Vagina (tissue), 2 donors: ENCODE results near the gene DHTKD1. TPM values are rescaled to one million over a fixed set of nuclear protein-coding genes. Genes with fewer than 3 reads are reported as not detected.

Source experiments
- DNase-seq, 2 donors: peaks; one replicate each; pipeline ENCODE4 v3.0.0-alpha.2; 2017; ENCODE audit errors: extremely low spot score in 2 of 2
- H3K27ac ChIP-seq: fragments of 200-600 bp; sonication (generic); one replicate; pipeline ENCODE4 v1.5.1; 2019
- H3K27me3 ChIP-seq: fragments of 200-600 bp; sonication (generic); one replicate; pipeline ENCODE4 v1.5.1; 2019
- H3K36me3 ChIP-seq, 2 donors: fragments of 200-600 bp; sonication (generic); one replicate each; pipeline ENCODE4 v1.5.1; 2017 to 2019
- H3K4me1 ChIP-seq: fragments of 200-600 bp; sonication (generic); one replicate; pipeline ENCODE4 v1.5.1; 2019
- H3K4me3 ChIP-seq, 2 donors: fragments of 200-600 bp; sonication (generic); 1 replicate in 1 of 2; 2 replicates in 1 of 2; pipeline ENCODE4 v1.5.1; 2016 to 2019
- H3K9me3 ChIP-seq: fragments of 200-600 bp; sonication (generic); one replicate; pipeline ENCODE4 v1.5.1; 2019
- POLR2A ChIP-seq, 2 donors: fragments of 450-650 bp; IDR thresholded peaks; one replicate each; pipeline ENCODE4 v1.6.1; 2017; ENCODE audit warnings: antibody characterized with exemption in 2 of 2, mild to moderate bottlenecking in 2 of 2, moderate library complexity in 2 of 2
- POLR2AphosphoS5 ChIP-seq, 2 donors: sonication (generic); formaldehyde crosslinking; IDR thresholded peaks; one replicate each; pipeline ENCODE4 v1.9.0; 2017; ENCODE audit warnings: antibody characterized with exemption in 2 of 2, mild to moderate bottlenecking in 2 of 2, low read depth in 1 of 2; ENCODE audit not compliant: insufficient read depth in 1 of 2
- intact Hi-C: fragments of 100-400 bp; cut with DNase I; formaldehyde crosslinking; loops from one replicate; pipeline ENCODE4 v1.15.1; 2023
- total RNA-seq: library from RNA; depleted of rRNA; stranded (reverse); fragments of >200 nt; gene quantifications from one replicate; pipeline ENCODE4 v1.2.3, GENCODE V29; 2016
- TF ChIP-seq, protein P1 (sequence below), 3 experiments: fragments of 450-650 bp in 2 of 3; fragments of 200-600 bp in 1 of 3; sonication (generic) in 1 of 3; IDR thresholded peaks; one replicate each; pipeline ENCODE4 v1.5.1; 2017 to 2019; ENCODE audit warnings: antibody characterized with exemption in 3 of 3, mild to moderate bottlenecking in 2 of 3, moderate library complexity in 2 of 3

The DHTKD1 gene
- total RNA-seq, 1 donor from 2014 or later = 13.3 TPM

DNA sequence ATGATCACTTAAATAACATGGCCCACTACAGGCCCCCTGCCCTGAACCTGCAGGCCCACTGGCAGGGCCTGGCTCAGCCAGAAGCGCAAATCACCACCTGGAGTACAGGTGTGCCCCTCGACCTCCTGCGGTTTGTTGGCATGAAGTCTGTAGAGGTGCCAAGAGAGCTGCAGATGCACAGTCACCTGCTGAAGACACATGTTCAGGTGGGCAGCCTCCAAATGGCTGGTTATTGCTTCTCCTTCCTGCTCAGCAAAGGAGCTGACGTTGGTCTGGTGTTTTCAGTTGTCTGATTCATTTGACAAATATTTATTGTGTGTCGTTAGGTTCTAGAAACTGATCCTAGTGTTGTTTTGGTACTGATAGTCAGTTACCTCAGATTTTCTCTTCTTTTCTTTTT, 29.0 kb downstream of the DHTKD1 start:
- no peak for DNase-seq

DNA sequence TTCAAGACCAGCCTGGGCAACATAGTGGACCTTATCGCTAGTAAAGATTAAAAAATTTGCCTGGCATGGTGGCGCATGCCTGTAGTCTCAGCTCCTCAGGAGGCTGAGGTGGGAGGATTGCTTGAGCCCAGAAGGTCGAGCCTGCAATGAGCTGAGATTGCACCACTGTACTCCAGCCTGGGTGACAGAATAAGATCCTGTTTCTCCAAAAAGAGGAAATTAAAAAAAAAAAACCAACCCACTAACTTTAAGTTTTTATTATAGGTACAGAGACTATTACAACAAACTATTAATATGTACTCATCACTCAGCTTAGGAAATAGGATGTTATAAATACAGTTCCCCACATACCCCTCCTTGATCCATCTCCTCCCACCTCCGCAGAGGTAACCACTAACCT, 30.2 kb downstream of the DHTKD1 start:
- H3K27me3 ChIP-seq = no peaks in the 10 kb centered on the region
- H3K27ac ChIP-seq = no peak overlapping the region
- no peaks in the 10 kb centered on the region for H3K9me3 ChIP-seq
- TF ChIP-seq, protein P1, sequence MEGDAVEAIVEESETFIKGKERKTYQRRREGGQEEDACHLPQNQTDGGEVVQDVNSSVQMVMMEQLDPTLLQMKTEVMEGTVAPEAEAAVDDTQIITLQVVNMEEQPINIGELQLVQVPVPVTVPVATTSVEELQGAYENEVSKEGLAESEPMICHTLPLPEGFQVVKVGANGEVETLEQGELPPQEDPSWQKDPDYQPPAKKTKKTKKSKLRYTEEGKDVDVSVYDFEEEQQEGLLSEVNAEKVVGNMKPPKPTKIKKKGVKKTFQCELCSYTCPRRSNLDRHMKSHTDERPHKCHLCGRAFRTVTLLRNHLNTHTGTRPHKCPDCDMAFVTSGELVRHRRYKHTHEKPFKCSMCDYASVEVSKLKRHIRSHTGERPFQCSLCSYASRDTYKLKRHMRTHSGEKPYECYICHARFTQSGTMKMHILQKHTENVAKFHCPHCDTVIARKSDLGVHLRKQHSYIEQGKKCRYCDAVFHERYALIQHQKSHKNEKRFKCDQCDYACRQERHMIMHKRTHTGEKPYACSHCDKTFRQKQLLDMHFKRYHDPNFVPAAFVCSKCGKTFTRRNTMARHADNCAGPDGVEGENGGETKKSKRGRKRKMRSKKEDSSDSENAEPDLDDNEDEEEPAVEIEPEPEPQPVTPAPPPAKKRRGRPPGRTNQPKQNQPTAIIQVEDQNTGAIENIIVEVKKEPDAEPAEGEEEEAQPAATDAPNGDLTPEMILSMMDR (IDR thresholded peaks at IDR 0.05) = no peak
- TF ChIP-seq POLR2A (IDR thresholded peaks at IDR 0.05) (no peak), POLR2AphosphoS5 (IDR thresholded peaks at IDR 0.05; ENCODE audit: insufficient read depth in 1 of 2, low read depth in 1 of 2) (no peak)
- H3K4me1 ChIP-seq = no peaks in the 10 kb centered on the region
- no peak overlapping the region for H3K4me3 ChIP-seq
- no peak for DNase-seq
- H3K36me3 ChIP-seq = peaks cover 0 to 62% of the 10 kb centered on the region in 2 donors
- intact Hi-C loops = no loop called here

More for the DNA sequence above, 29.0 kb downstream of the DHTKD1 start:
- Histone ChIP-seq H3K36me3 (peaks cover 0 to 53% of the 10 kb centered on the region in 2 donors), H3K4me1 (no peaks in the 10 kb centered on the region), H3K27ac (no peak overlapping the region), H3K4me3 (no peak overlapping the region), H3K9me3 (no peaks in the 10 kb centered on the region), H3K27me3 (no peaks in the 10 kb centered on the region)
- intact Hi-C loops = no loop called here
- TF ChIP-seq POLR2A (IDR thresholded peaks at IDR 0.05) (no peak), POLR2AphosphoS5 (IDR thresholded peaks at IDR 0.05; ENCODE audit: insufficient read depth in 1 of 2, low read depth in 1 of 2) (no peak)
- TF ChIP-seq, protein P1 (IDR thresholded peaks at IDR 0.05) = no peak

DNA sequence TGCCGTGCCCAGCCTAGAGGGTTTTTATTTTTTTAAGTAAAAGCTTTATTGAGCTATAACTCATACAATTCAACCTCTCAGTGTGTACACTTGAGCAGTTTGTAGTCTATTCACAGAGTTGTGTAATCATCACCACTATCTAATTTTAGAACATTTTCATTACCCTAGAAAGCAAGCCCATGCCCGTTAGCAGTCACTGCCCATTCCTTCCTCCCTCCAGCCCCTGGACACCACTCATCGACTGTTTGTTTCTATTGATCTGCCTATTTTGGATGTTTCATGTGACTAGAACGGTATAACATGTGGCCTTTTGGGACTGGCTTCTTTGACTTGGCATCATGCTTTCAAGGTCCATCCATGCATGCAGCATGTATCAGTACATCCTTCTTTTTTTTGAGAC, 35.0 kb downstream of the DHTKD1 start:
- Histone ChIP-seq H3K4me3 (no peak overlapping the region), H3K27ac (no peak overlapping the region), H3K36me3 (peaks cover 0 to 78% of the 10 kb centered on the region in 2 donors), H3K27me3 (no peaks in the 10 kb centered on the region), H3K4me1 (no peaks in the 10 kb centered on the region), H3K9me3 (no peaks in the 10 kb centered on the region)
- intact Hi-C loops = no loop called here
- no peak for DNase-seq
- TF ChIP-seq POLR2AphosphoS5 (IDR thresholded peaks at IDR 0.05; ENCODE audit: insufficient read depth in 1 of 2, low read depth in 1 of 2) = no peak
- TF ChIP-seq, protein P1 (IDR thresholded peaks at IDR 0.05) = no peak
- TF ChIP-seq POLR2A (IDR thresholded peaks at IDR 0.05) = no peak

DNA sequence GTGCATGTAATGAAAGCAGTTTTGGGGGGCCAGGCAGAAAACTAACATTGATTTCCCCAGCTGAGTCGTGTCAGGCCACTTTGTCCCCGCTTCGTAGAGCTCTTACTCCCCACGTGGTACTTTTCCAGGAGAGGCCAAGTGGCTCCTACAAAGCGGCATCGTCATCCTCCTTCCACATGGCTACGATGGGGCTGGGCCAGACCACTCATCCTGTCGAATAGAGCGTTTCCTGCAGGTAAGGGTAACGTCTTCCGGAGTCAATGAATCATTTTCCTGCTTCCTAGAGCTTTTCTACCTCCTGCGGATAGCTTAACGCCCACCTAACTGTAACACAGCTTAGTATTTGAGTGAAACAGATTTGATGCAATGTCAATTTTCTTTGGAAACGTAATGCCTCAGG, 39.0 kb downstream of the DHTKD1 start:
- no peaks in the 10 kb centered on the region for H3K9me3 ChIP-seq
- H3K4me1 ChIP-seq = no peaks in the 10 kb centered on the region
- DNase-seq = no peak
- no peak overlapping the region for H3K27ac ChIP-seq
- H3K4me3 ChIP-seq = no peak overlapping the region
- no peak for TF ChIP-seq POLR2AphosphoS5 (IDR thresholded peaks at IDR 0.05; ENCODE audit: insufficient read depth in 1 of 2, low read depth in 1 of 2)
- TF ChIP-seq POLR2A (IDR thresholded peaks at IDR 0.05) = no peak
- TF ChIP-seq, protein P1 (IDR thresholded peaks at IDR 0.05) = no peak
- H3K36me3 ChIP-seq = peaks cover 0 to 60% of the 10 kb centered on the region in 2 donors
- H3K27me3 ChIP-seq = no peaks in the 10 kb centered on the region
- intact Hi-C loops = no loop called here

DNA sequence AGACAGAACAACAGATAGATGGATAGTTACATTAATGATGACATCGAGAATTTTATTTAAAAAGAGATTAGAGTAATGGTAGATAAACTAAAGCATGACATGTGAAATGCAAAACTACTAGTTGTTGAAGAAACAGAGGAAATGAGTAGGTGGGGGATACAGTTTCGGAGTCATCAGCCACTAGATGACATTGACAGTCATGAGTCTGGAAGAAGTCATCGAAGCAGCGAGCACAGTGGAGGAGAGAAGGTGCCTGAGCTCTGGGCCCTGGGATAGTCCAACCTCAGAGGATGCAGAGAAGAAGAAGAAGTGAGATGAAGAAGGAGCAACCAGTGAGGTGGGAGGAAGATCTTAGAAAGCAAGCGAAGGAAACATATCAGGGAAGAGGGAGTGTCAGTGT, 40.5 kb downstream of the DHTKD1 start:
- intact Hi-C loops = no loop called here
- H3K36me3 ChIP-seq = peaks cover 0 to 54% of the 10 kb centered on the region in 2 donors
- H3K4me3 ChIP-seq = no peak overlapping the region
- no peak for TF ChIP-seq POLR2A (IDR thresholded peaks at IDR 0.05)
- no peaks in the 10 kb centered on the region for H3K27me3 ChIP-seq
- no peak for DNase-seq
- H3K4me1 ChIP-seq = no peaks in the 10 kb centered on the region
- no peak overlapping the region for H3K27ac ChIP-seq
- H3K9me3 ChIP-seq = no peaks in the 10 kb centered on the region
